Mucosa of descending colon (tissue), 3 donors: ENCODE measurements around the gene TGM6. TPM values are rescaled to one million over a fixed set of nuclear protein-coding genes. Genes with fewer than 3 reads are reported as not detected.

Experiments used
- ATAC-seq: fragments of 200-7000 bp; cut with Tn5 transposase; one replicate; pipeline ENCODE4 v1.9.1; 2020; ENCODE audit warnings: mild to moderate bottlenecking, moderate library complexity
- DNase-seq, 3 donors: peaks; one replicate each; pipeline ENCODE4 v3.0.0-alpha.2; 2020
- H3K36me3 ChIP-seq: fragments of 200-600 bp; one replicate; pipeline ENCODE4 v1.8.0; 2021; ENCODE audit warnings: low read depth, mild to moderate bottlenecking
- H3K4me1 ChIP-seq: fragments of 200-600 bp; one replicate; pipeline ENCODE4 v1.8.0; 2021; ENCODE audit warnings: low read depth, mild to moderate bottlenecking
- H3K4me3 ChIP-seq: fragments of 200-600 bp; one replicate; pipeline ENCODE4 v1.8.0; 2021; ENCODE audit warnings: mild to moderate bottlenecking
- H3K9me3 ChIP-seq: fragments of 200-600 bp; one replicate; pipeline ENCODE4 v1.8.0; 2021; ENCODE audit warnings: mild to moderate bottlenecking
- intact Hi-C, 2 donors: fragments of 100-400 bp; cut with DNase I in 1 of 2; cut with micrococcal nuclease in 1 of 2; formaldehyde crosslinking; loops; one replicate each; pipeline versions ENCODE4 v1.11.0 to v1.11.1; 2022; cut with DNase I, micrococcal nuclease
- total RNA-seq, 3 donors: library from RNA; stranded (reverse); fragmentation: NEBNext Ultra II Directional in 2 of 3; extraction: Animal tissue kit (Norgen Biotek cat#: 25700) in 2 of 3; gene quantifications; one replicate each; pipeline versions ENCODE4 v1.2.1 to v1.2.4, GENCODE V29; 2021 to 2023
- TF ChIP-seq, protein P1 (sequence below): fragments of 200-600 bp; IDR thresholded peaks from one replicate; pipeline ENCODE4 v1.8.0; 2022; ENCODE audit warnings: antibody characterized with exemption, mild to moderate bottlenecking
- donor health status: DM: no; HTN: no; CAD: no; lungs with moderate emphysema.
- donor health status: DM: no; HTN: no; CAD: no.
- donor health status: DM: no; HTN: yes; CAD: no.

Gene TGM6
- total RNA-seq, 3 donors from 2014 or later, result not detected

DNA sequence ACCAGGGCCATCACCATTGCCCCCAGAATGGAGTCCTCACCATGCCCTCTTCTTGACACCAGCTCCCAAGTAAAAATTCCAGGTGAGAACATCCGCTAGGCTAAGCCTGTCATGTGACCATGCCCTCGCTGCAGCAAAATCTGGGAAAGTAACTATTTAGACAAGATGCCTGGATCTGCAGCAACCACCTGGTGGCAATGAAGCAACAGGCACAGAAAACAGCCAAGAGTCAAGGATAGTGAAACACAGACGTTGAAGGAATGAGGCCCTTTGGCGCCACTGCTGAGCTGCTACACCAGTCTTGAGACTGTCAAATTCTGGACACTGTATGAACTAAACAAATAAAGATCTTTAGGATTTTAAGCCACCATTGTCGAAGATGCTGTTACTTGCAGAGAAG is 30.1 kb upstream of the TGM6 start:
- H3K4me3 ChIP-seq, result no peak overlapping the region
- intact Hi-C loops, result no loop called here
- H3K9me3 ChIP-seq, result no peaks in the 10 kb centered on the region
- TF ChIP-seq, protein P1, sequence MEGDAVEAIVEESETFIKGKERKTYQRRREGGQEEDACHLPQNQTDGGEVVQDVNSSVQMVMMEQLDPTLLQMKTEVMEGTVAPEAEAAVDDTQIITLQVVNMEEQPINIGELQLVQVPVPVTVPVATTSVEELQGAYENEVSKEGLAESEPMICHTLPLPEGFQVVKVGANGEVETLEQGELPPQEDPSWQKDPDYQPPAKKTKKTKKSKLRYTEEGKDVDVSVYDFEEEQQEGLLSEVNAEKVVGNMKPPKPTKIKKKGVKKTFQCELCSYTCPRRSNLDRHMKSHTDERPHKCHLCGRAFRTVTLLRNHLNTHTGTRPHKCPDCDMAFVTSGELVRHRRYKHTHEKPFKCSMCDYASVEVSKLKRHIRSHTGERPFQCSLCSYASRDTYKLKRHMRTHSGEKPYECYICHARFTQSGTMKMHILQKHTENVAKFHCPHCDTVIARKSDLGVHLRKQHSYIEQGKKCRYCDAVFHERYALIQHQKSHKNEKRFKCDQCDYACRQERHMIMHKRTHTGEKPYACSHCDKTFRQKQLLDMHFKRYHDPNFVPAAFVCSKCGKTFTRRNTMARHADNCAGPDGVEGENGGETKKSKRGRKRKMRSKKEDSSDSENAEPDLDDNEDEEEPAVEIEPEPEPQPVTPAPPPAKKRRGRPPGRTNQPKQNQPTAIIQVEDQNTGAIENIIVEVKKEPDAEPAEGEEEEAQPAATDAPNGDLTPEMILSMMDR, result no peak
- DNase-seq (no peak), ATAC-seq (no peak)
- no peaks in the 10 kb centered on the region for H3K4me1 ChIP-seq
- no peaks in the 10 kb centered on the region for H3K36me3 ChIP-seq

DNA sequence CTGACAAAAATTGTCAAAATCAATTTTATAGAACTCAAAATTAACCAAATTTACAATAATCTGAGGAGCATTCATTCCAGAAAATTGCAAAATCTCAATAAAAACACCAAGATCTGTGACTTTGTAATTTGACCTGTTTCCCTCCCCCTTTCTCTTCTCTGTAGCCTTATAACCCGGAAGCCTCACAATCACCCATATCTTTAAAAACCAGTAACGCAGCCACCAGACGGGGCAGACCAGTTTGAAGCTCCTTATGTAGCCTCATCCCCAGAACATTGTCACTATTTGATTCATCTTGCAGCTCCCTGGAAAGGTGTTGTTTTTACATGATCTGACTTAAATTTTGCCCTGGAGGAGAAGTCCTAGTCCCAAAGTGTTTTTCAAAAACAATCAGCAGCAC is 27.5 kb upstream of the TGM6 start:
- TF ChIP-seq, protein P1, result no peak
- intact Hi-C loops, result no loop called here
- ATAC-seq, result no peak

DNA sequence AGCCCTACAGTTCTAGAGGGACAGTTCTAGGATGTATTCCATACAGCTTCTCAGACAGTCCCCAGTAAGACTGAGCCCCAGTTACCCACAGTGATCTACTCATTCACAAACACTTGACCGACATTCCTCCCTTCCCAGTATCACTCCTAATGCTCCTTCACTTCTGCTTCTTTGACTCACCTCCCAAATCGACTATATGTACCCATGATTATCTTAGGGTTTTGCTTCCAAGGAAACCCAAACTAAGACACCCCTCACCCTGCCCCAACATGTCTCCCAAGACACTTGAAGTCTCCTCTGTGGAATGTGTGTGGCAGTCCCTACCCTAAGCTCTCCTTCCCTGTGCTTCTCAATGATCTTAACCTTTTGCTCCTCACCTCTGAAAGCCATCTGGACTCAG is 23.6 kb upstream of the TGM6 start:
- Histone ChIP-seq H3K9me3 (peaks cover 15% of the 10 kb centered on the region), H3K4me3 (no peak overlapping the region), H3K4me1 (no peaks in the 10 kb centered on the region), H3K36me3 (no peaks in the 10 kb centered on the region)
- intact Hi-C loops, result no loop called here
- TF ChIP-seq, protein P1, result no peak
- ATAC-seq, result no peak
- DNase-seq, result no peak

More for the DNA sequence above, 27.5 kb upstream of the TGM6 start:
- DNase-seq, result no peak
- Histone ChIP-seq H3K9me3 (no peaks in the 10 kb centered on the region), H3K4me1 (no peaks in the 10 kb centered on the region), H3K4me3 (no peak overlapping the region), H3K36me3 (no peaks in the 10 kb centered on the region)

DNA sequence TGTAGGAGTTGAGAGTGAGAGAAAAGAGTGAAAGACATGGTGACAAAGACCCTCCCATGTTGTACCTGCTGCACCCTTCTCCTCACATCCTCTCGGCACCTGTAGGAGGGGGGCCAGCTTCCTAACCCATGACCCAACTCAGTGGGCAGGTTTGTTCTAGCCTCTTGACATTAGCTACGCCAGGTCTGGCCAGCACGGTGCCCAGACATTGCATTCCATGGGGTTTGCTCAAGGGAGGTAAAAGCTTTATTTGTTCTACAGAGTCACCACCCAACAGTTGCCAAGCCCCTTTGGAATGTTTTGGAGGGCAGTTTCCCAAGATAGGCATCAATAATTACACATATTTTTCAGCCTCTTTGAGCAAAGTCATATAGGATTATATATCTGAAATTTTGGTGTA is 22.7 kb upstream of the TGM6 start:
- TF ChIP-seq, protein P1, result no peak
- intact Hi-C loops, result no loop called here
- no peak for DNase-seq
- no peak overlapping the region for H3K4me3 ChIP-seq
- H3K4me1 ChIP-seq, result no peaks in the 10 kb centered on the region
- H3K36me3 ChIP-seq, result no peaks in the 10 kb centered on the region
- H3K9me3 ChIP-seq, result peaks cover 15% of the 10 kb centered on the region
- no peak for ATAC-seq

DNA sequence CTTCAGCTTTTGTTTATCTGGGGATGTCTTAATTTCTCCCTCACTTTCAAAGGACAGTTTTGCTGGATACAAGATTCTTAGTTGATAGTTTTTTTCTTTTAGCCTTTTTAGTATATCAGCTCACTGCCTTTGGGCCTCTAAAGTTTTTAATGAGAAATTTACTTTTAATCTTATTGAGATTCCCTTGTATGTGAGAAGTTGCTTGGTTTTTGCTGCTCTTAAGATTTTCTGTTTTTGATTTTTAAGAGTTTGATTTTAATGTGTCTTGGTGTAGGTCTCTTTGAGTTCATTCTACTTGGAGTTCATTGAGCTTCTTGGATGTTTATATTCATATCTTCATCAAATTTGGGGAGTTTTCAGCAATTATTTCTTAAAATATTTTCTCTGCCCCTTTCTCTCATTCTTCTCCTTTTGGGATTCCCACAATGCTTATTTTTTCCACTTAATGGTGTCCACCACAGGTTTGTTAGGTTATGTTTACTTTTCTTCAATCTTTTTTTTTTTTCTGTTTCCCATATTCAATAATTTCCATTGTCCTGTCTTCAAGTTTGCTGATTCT is 19.6 kb upstream of the TGM6 start:
- Histone ChIP-seq H3K4me1 (no peaks in the 10 kb centered on the region), H3K4me3 (no peak overlapping the region), H3K36me3 (no peaks in the 10 kb centered on the region), H3K9me3 (peaks cover 15% of the 10 kb centered on the region)
- TF ChIP-seq, protein P1, result no peak
- intact Hi-C loops, result no loop called here
- no peak for DNase-seq
- no peak for ATAC-seq

DNA sequence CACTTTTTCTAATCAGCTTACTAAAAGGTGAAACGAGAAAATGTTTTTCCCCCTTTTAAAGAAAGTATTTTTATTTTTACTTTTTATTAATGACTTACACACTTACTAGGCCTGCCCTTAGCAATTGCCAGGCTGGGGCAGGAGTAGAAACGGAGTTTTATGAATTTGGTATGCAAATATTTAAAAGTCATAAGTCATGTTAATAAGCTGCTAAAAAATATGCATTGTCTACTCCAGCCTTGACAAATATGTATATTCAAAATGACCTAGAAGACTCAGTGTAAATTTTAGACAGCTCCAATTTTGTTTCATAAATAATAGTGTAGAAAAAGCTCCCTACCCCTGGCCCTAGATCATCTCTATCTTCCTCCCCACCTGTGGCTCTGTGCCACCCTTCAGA is 17.5 kb upstream of the TGM6 start:
- TF ChIP-seq, protein P1, result no peak

More for the DNA sequence above, 17.5 kb upstream of the TGM6 start:
- intact Hi-C loops, result no loop called here
- DNase-seq (no peak), ATAC-seq (no peak)
- H3K9me3 ChIP-seq, result peaks cover 15% of the 10 kb centered on the region
- H3K4me3 ChIP-seq, result no peak overlapping the region
- H3K36me3 ChIP-seq, result no peaks in the 10 kb centered on the region
- no peaks in the 10 kb centered on the region for H3K4me1 ChIP-seq
